Panc1 (cell line): ENCODE data around the gene PIGW.

Experiments
- POLR2AphosphoS5 ChIP-seq: IDR thresholded peaks from 2 replicates; pipeline ENCODE4 v1.6.1; 2012; ENCODE audit warnings: mild to moderate bottlenecking, low read depth, low read length, moderate library complexity
- SIN3A ChIP-seq: IDR thresholded peaks from 2 replicates; pipeline ENCODE4 v1.6.1; 2012; ENCODE audit warnings: low read depth, mild to moderate bottlenecking, low read length, moderate library complexity, borderline replicate concordance; ENCODE audit not compliant: insufficient read depth
- TF ChIP-seq, protein P1 (sequence below): fragments of 450-650 bp; IDR thresholded peaks from 2 replicates; pipeline ENCODE4 v1.5.1; 2017; ENCODE audit warnings: mild to moderate bottlenecking
- TF ChIP-seq, protein P2 (sequence below), 2 experiments: IDR thresholded peaks; 2 replicates each; pipeline ENCODE4 v1.6.1; 2011 to 2012; ENCODE audit warnings: low read depth in 2 of 2, control low read depth in 1 of 2, low read length in 1 of 2, mild to moderate bottlenecking in 1 of 2, moderate library complexity in 1 of 2; ENCODE audit not compliant: insufficient read depth in 1 of 2

DNA sequence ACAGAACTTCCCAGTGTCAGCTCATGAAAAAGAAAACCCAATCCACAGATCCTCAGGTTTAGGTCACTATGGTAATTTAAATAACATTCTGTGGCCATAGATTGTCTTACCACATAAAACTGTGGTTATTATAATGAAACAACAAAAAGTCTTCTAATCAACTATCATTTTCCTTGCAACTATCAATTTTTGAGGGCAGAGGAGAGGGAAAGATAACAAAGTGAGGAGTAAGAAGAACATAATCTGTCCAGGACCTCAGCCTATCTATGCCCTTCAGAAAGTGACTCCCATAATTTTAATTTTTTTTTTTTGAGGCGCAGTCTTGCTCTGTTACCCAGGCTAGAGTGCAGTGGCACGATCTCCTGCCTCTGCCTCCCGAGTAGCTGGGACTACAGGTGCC, 5.9 kb downstream of the PIGW start:
- TF ChIP-seq, protein P1, sequence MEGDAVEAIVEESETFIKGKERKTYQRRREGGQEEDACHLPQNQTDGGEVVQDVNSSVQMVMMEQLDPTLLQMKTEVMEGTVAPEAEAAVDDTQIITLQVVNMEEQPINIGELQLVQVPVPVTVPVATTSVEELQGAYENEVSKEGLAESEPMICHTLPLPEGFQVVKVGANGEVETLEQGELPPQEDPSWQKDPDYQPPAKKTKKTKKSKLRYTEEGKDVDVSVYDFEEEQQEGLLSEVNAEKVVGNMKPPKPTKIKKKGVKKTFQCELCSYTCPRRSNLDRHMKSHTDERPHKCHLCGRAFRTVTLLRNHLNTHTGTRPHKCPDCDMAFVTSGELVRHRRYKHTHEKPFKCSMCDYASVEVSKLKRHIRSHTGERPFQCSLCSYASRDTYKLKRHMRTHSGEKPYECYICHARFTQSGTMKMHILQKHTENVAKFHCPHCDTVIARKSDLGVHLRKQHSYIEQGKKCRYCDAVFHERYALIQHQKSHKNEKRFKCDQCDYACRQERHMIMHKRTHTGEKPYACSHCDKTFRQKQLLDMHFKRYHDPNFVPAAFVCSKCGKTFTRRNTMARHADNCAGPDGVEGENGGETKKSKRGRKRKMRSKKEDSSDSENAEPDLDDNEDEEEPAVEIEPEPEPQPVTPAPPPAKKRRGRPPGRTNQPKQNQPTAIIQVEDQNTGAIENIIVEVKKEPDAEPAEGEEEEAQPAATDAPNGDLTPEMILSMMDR, result no peak
- TF ChIP-seq, protein P2, sequence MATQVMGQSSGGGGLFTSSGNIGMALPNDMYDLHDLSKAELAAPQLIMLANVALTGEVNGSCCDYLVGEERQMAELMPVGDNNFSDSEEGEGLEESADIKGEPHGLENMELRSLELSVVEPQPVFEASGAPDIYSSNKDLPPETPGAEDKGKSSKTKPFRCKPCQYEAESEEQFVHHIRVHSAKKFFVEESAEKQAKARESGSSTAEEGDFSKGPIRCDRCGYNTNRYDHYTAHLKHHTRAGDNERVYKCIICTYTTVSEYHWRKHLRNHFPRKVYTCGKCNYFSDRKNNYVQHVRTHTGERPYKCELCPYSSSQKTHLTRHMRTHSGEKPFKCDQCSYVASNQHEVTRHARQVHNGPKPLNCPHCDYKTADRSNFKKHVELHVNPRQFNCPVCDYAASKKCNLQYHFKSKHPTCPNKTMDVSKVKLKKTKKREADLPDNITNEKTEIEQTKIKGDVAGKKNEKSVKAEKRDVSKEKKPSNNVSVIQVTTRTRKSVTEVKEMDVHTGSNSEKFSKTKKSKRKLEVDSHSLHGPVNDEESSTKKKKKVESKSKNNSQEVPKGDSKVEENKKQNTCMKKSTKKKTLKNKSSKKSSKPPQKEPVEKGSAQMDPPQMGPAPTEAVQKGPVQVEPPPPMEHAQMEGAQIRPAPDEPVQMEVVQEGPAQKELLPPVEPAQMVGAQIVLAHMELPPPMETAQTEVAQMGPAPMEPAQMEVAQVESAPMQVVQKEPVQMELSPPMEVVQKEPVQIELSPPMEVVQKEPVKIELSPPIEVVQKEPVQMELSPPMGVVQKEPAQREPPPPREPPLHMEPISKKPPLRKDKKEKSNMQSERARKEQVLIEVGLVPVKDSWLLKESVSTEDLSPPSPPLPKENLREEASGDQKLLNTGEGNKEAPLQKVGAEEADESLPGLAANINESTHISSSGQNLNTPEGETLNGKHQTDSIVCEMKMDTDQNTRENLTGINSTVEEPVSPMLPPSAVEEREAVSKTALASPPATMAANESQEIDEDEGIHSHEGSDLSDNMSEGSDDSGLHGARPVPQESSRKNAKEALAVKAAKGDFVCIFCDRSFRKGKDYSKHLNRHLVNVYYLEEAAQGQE (IDR thresholded peaks at IDR 0.05; ENCODE audit: insufficient read depth in 1 of 2, low read depth in 2 of 2, low read length in 1 of 2), result no peak
- no peak for TF ChIP-seq SIN3A
- TF ChIP-seq POLR2AphosphoS5, result no peak
